Transverse colon (tissue), 4 donors: ENCODE data around the gene XRCC4. TPM values are rescaled to one million over a fixed set of nuclear protein-coding genes. Genes with fewer than 3 reads are reported as not detected.

Source experiments
- DNase-seq: peaks from one replicate; pipeline ENCODE4 v3.0.0-alpha.2; 2019
- H3K27ac ChIP-seq, 4 donors: fragments of 200-600 bp; sonication (generic); 2 replicates each; pipeline ENCODE4 v1.5.1; 2016 to 2018; ENCODE audit warnings: inconsistent platforms in 4 of 4
- H3K27me3 ChIP-seq: fragments of 200-600 bp; sonication (generic); 2 replicates; pipeline ENCODE4 v1.5.1; 2017; ENCODE audit warnings: inconsistent platforms
- H3K36me3 ChIP-seq, 4 donors: fragments of 200-600 bp; sonication (generic); 2 replicates each; pipeline ENCODE4 v1.5.1; 2017 to 2019; ENCODE audit warnings: inconsistent platforms in 4 of 4
- H3K4me1 ChIP-seq, 4 donors: fragments of 200-600 bp; sonication (generic); 2 replicates each; pipeline ENCODE4 v1.5.1; 2017 to 2020; ENCODE audit warnings: inconsistent platforms in 4 of 4
- H3K4me3 ChIP-seq, 4 donors: fragments of 200-600 bp; sonication (generic); 1 replicate in 1 of 4; 2 replicates in 3 of 4; pipeline versions ENCODE4 v1.5.1 to v1.6.1; 2017 to 2019; ENCODE audit warnings: inconsistent platforms in 4 of 4
- H3K9me3 ChIP-seq, 2 donors: fragments of 200-600 bp; sonication (generic); 2 replicates each; pipeline ENCODE4 v1.5.1; 2017 to 2019; ENCODE audit warnings: inconsistent platforms in 2 of 2
- EP300 ChIP-seq: sonication (generic); formaldehyde crosslinking; IDR thresholded peaks from one replicate; pipeline ENCODE4 v1.6.1; 2017; ENCODE audit warnings: antibody characterized with exemption, low read depth
- POLR2A ChIP-seq: fragments of 450-650 bp; IDR thresholded peaks from one replicate; pipeline ENCODE4 v1.6.1; 2016; ENCODE audit warnings: antibody characterized with exemption, mild to moderate bottlenecking, moderate library complexity
- POLR2AphosphoS5 ChIP-seq, 3 donors: sonication (generic); formaldehyde crosslinking; IDR thresholded peaks; one replicate each; pipeline ENCODE4 v1.6.1; 2016; ENCODE audit warnings: antibody characterized with exemption in 3 of 3
- WGBS, 2 donors: methylation state at CpG; one replicate each; pipeline ENCODE4 v1.1.5; 2018; ENCODE audit warnings: low coverage in 1 of 2; 5-methylcytosine and 5-hydroxymethylcytosine counted together
- in situ Hi-C, 4 donors: fragments of 200-750 bp; cut with MboI; loops; one replicate each; pipeline versions ENCODE4 v1.15.0 to v1.15.1; 2017; ENCODE audit warnings: low sequenced_read_pairs in 3 of 4, low pct_ligation_motif_present in 1 of 4, low pct_unique_long_range_greater_than_20kb in 1 of 4
- intact Hi-C: fragments of 100-400 bp; cut with DNase I; formaldehyde crosslinking; loops from one replicate; pipeline ENCODE4 v1.15.1; 2023; ENCODE audit warnings: low total_unique reads
- total RNA-seq, 4 donors: library from RNA; depleted of rRNA; stranded (reverse); fragments of >200 nt; gene quantifications; one replicate each; pipeline ENCODE4 v1.1.0, GENCODE V29; 2016
- TF ChIP-seq, protein P1 (sequence below), 5 experiments: fragments of 200-600 bp in 3 of 5; fragments of 450-650 bp in 2 of 5; sonication (generic) in 3 of 5; IDR thresholded peaks; 1 replicate in 2 of 5; 2 replicates in 3 of 5; pipeline ENCODE4 v1.5.1; 2016 to 2017; ENCODE audit warnings: antibody characterized with exemption in 5 of 5, inconsistent platforms in 3 of 5, mild to moderate bottlenecking in 2 of 5, moderate library complexity in 1 of 5

Gene XRCC4
- total RNA-seq, 4 donors from 2014 or later, result 0.60 to 8.1 (median 7.3) TPM; not detected in 1

DNA sequence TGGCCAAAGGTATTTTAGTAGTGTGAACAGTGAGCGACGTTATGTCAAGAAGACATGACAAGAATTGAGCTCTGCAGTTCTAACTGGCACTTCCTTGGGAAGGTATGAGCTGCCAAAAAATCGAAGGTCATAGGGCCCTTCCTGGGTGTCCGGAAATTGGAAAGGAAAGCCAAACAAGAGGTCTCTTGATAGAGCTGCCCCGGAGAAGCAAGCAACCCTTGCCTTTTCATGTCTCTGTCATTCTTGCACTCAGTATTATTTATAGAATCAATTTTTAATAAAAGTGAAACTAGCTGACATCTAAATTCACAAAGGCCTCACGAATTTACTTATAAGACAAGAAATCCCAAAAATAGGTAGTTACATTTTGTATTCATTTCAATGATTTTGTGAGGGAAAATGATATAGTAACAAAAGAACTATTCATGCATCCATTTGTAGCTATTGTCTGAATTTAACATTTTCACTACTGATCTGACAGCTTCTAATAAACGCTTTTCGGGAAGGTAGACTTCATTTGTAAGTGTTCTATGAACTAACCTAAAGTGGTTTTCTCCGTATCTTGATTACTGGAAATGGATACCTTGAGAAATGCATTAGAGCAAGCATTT lies 280.4 kb downstream of the XRCC4 start:
- no peaks in the 10 kb centered on the region for H3K4me1 ChIP-seq
- peaks cover 0 to 5% of the 10 kb centered on the region in 2 donors for H3K9me3 ChIP-seq
- intact Hi-C loops (no loop called here), in situ Hi-C loops (no loop called here)
- DNase-seq, result no peak
- H3K27ac ChIP-seq, result no peak overlapping the region
- TF ChIP-seq EP300 (no peak), POLR2A (no peak)
- H3K27me3 ChIP-seq, result no peaks in the 10 kb centered on the region
- no peak overlapping the region for H3K4me3 ChIP-seq
- WGBS, 2 donors, result 82 to 91% methylated on average over 9 of the region's 9 CpGs
- no peaks in the 10 kb centered on the region for H3K36me3 ChIP-seq

DNA sequence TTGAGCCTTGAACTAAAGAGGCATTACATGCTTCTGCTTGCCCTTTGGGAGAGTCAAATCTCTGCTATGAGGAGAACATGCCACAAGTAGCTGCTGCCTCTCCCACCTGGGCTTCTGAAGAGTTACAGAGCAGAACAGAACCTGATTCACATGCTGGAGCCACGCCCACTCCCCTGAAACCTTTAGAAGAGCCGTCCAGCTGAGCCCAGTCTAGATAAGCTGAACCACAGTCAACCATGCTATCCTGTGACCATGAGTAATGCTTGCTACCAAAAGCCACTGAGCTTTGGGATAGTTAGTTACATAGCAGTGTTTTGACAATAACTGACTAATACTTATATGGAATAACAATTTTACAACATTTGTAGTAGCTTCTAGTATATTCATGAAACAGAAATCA lies 283.2 kb downstream of the XRCC4 start:
- 78% methylated on average over 2 of the region's 2 CpGs; no CpG with 5 or more reads in 1 of the 2 donors for WGBS, 2 donors
- H3K9me3 ChIP-seq, result peaks cover 0 to 5% of the 10 kb centered on the region in 2 donors
- no peak for TF ChIP-seq EP300
- TF ChIP-seq, protein P1, sequence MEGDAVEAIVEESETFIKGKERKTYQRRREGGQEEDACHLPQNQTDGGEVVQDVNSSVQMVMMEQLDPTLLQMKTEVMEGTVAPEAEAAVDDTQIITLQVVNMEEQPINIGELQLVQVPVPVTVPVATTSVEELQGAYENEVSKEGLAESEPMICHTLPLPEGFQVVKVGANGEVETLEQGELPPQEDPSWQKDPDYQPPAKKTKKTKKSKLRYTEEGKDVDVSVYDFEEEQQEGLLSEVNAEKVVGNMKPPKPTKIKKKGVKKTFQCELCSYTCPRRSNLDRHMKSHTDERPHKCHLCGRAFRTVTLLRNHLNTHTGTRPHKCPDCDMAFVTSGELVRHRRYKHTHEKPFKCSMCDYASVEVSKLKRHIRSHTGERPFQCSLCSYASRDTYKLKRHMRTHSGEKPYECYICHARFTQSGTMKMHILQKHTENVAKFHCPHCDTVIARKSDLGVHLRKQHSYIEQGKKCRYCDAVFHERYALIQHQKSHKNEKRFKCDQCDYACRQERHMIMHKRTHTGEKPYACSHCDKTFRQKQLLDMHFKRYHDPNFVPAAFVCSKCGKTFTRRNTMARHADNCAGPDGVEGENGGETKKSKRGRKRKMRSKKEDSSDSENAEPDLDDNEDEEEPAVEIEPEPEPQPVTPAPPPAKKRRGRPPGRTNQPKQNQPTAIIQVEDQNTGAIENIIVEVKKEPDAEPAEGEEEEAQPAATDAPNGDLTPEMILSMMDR (IDR thresholded peaks at IDR 0.05), result no peak
- TF ChIP-seq POLR2AphosphoS5 (IDR thresholded peaks at IDR 0.05), result no peak
- no peak for TF ChIP-seq POLR2A
- H3K4me1 ChIP-seq, result no peaks in the 10 kb centered on the region
- H3K27me3 ChIP-seq, result no peaks in the 10 kb centered on the region
- in situ Hi-C loops, result no loop called here
- H3K4me3 ChIP-seq, result no peak overlapping the region
- intact Hi-C loops, result no loop called here
- no peak overlapping the region for H3K27ac ChIP-seq
- H3K36me3 ChIP-seq, result no peaks in the 10 kb centered on the region
- no peak for DNase-seq

DNA sequence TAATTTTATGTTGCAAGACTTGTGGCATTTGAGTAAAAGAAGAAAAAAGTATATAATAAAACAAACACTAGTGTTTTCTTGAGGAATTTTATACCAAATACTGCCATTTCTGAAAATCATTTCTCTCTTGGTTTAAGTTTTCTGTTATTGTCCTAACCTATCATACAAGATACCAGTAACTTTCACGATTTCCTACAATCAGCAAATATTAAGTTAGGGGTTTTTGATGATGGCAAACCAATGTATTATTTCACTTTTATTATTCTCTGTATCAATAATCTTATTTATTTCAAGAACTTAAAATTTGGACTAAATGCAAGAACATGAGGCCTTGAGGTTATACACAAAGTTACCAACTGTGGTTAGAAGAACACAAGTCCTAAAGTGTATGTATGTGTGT lies 285.2 kb downstream of the XRCC4 start:
- intact Hi-C loops, result no loop called here

DNA sequence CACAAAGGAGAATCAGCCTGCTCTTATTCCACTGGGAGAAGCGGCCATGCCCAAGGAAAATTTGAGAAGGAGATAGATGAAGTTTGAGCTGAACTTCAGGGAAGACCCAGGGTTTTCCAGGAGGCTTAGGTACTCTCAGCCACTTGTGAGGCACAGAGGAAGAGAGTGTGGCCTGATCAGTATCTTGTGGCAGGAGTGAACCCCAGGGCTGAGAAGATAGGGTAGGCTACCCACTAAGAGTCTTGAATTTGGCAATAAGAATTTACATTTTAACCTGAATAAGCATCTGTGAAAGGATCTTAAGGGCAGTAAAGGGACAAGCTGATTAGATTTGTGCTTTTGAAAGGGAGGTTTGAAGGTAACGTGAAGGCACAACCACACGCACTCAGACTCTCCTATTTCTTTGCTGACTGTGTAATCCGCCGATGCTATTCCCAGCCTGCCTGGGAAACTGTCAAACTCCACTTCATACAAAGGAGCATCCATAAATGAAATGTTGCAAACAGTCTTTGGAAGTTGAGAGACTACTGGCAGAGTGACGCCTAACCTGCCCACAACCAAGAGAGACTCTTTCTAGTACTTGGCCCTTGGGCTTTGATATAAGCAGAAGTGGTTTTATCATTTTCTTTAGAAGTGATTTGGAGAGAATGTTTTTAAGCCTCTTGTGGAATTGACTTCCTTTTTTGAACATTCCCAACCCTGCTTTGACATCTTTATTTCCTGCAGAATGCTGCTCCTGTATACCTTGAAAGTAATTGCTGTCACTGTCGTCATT lies 286.0 kb downstream of the XRCC4 start:
- 86 to 90% methylated on average over 6 to 7 of the region's 7 CpGs for WGBS, 2 donors

More for the DNA sequence above, 285.2 kb downstream of the XRCC4 start:
- in situ Hi-C loops, result no loop called here
- Histone ChIP-seq H3K4me1 (no peaks in the 10 kb centered on the region), H3K27ac (no peak overlapping the region), H3K36me3 (no peaks in the 10 kb centered on the region), H3K27me3 (no peaks in the 10 kb centered on the region), H3K4me3 (no peak overlapping the region), H3K9me3 (peaks cover 0 to 5% of the 10 kb centered on the region in 2 donors)
- WGBS, 2 donors, result 89 to 91% methylated on average over 1 of the region's 1 CpG
- no peak for DNase-seq
- TF ChIP-seq POLR2AphosphoS5 (IDR thresholded peaks at IDR 0.05) (no peak), POLR2A (no peak), EP300 (no peak)
- TF ChIP-seq, protein P1 (IDR thresholded peaks at IDR 0.05), result no peak

More for the DNA sequence above, 286.0 kb downstream of the XRCC4 start:
- Histone ChIP-seq H3K4me3 (no peak overlapping the region), H3K9me3 (peaks cover 0 to 5% of the 10 kb centered on the region in 2 donors), H3K4me1 (no peaks in the 10 kb centered on the region), H3K36me3 (no peaks in the 10 kb centered on the region), H3K27me3 (no peaks in the 10 kb centered on the region), H3K27ac (no peak overlapping the region)
- intact Hi-C loops (no loop called here), in situ Hi-C loops (no loop called here)
- no peak for TF ChIP-seq EP300
- TF ChIP-seq POLR2AphosphoS5 (IDR thresholded peaks at IDR 0.05), result no peak
- no peak for TF ChIP-seq POLR2A
- TF ChIP-seq, protein P1 (IDR thresholded peaks at IDR 0.05), result no peak
- DNase-seq, result no peak
